ENCODE data around the gene EHD1.
A peak's percentile ranks its signal among the peaks of the same experiment; 100 is the strongest.
"Not testable (repeated sequence)": the region's sequence is repeated elsewhere in the genome, so short reads cannot be mapped to it uniquely, and the experiment has no call there.

Gene EHD1

DNA sequence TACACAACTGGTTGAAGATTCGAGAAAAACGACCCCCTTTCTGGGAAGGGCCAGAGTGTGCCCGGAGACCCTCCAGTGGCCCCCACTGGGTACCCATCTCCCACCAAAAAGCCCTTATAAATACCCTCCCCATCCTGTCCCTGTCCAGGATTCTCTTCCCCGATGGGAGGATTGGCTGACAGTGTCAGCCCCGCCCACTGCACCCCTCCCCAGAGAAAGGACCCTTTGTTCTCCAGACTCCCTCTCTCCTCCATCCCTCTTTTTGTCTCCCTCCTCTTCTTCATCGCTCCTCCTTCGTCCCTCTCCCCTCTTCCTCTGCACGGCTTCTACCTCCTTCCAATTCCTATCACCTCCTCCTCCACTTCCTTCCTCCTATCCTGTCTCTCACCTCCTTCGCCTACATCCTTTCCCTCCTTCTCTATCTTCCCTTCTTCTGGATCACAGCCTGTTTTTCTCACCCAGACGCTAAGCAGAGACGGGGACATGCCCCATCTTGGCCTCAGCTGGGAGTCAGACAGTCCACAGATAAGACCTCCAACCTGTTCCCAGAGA is 54.8 kb downstream of the EHD1 start:
- DNase-seq, result no peak

DNA sequence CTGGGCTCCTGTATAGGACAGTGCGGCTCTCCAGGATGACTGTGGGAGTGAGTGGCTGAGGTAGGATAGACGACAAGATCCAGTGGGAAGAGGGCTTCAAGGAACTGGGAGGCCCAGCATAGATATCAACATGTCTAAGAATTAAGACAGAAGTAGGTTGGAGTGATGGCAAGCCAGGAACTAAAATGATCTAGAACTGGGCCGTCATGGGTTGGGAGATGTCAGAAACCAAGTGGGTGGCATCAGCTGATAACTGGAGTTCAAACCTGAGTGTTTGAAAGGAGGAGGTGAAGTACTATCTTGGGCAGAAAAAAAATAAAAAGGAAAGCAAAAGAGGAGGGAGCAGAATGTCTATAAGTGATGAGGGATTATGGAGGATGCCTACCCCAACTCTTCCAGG is 60.9 kb downstream of the EHD1 start:
- DNase-seq, result no peak

DNA sequence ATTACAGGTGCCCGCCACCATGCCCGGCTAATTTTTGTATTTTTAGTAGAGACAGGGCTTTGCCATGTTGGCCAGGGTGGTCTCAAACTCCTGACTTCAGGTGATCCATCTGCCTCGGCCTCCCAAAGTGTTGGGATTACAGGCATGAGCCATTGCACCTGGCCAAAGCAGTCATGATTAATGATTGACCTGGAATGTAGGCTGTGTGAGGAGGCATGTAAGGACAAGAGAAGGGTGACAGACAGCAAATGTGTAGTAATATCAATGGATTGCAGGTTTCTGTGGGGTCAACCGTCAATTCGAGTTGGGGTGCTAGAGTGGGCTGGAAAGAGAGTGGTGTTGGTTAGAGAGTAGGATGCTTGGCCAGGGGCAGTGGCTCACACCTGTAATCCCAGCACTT is 63.0 kb downstream of the EHD1 start:
- DNase-seq, result not testable (repeated sequence)

DNA sequence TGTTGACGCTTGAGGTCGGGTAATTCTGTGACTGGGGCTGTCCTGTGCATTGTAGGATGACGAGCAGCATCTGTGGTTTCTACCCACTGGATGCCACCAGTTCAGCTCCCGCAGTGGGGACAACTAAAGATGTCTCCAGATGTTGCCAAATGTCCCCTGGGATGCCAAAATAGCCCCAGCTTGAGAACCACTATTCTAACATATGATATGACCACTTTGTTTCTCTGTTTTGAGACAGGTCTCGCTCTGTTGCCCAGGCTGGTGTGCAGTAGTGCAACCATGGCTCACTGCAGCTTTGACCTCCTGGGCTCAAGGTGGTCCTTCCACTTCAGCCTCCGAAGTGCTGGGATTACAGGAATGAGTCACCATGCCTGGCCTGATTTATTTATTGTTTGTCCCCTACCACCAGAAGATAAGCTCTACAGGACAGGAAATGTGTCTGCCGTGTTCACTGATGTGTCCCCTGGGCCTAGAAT is 63.7 kb downstream of the EHD1 start:
- DNase-seq, result no peak

DNA sequence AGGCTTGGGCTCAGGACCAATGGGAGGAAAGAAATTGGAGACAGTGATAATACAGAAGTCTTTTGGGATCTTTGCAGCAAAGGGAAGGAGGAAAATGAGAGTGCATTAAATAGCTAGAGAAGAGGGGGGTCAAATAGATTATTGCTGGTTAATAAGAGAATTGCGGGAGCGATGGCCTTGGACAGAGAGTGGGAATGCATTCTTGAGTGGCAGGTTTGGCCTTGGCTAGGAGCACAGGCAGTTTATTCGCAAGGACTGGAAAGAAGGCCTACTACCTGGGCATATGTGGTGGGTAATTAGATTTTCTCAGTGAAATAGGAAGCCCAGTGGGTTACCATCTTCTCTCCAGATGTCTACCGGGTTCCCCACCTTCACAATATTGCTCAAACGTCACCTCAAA is 64.6 kb downstream of the EHD1 start:
- DNase-seq, result no peak

DNA sequence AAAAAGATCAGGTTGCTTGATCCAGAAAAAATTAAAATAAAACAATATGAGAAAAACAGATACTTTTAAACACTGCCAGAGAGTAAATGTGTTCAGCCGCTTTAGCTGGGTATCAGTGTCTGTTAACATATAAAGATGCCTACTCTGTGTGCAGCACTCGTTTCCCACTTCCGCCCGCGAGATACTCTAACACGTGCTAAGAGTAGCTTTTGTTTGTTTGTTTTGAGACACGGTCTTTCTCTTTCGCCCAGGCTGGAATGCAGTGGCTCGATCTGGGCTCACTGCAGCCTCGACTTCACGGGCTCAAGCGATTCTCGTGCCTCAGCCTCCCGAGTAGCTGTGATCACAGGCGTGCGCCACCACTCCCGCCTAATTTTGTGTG is 67.5 kb downstream of the EHD1 start:
- no peak for DNase-seq

DNA sequence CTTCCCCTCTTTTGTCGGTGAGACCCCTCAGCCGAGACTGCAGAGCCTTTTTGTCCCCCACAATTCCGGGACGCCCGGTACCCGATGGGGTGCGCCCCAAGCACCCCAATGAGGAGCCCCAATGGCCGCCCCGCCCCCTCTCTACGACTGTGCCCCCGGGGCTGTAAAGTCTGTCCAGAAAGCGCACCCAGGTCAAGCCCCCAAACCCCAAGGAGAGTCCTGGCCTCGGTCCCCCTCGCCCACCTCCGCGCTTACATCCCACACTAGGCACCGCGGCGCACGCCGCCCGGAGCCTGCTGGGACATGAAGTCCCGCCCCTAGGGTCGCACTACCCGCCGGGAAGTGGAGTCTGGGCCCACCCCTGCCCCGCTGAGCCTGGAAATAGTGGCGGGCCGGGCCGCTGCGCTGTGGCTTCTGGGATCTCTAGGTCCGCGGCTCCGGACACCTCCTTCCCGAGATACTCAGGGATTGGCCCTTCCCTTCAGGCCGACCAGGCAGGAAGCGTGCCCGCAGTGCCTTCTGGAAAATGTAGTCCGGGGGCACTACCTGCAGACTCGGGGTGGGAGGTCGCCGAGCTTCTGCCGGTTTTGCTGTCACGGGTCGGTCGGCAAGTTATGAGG is 68.0 kb downstream of the EHD1 start, which contains the start of gene MEN1:
Gene MEN1 (minus strand): TSS at position 281 of the 620 bp plus-strand sequence. CDS start 442 bp downstream, outside the sequence.
- DNase-seq, result peak; percentile 98

DNA sequence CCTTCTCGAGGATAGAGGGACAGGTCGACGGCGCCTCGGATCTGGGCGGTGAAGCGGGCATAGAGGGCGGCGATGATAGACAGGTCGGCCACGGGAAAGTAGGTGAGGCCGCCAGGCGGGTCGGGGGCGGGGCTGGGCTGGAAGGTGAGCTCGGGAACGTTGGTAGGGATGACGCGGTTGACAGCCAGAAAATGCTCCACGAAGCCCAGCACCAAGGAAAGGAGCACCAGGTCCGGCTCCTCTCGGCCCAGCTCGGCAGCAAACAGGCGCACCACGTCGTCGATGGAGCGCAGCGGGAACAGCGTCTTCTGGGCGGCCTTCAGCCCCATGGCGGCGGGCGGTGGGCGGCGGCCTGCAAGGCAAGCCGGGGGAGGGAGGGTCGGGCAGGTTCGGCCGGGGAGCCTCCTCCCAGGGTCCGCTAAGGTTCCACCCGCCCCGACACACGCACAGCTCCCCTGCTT is 68.6 kb downstream of the EHD1 start:
- DNase-seq, result peak; percentile 30

DNA sequence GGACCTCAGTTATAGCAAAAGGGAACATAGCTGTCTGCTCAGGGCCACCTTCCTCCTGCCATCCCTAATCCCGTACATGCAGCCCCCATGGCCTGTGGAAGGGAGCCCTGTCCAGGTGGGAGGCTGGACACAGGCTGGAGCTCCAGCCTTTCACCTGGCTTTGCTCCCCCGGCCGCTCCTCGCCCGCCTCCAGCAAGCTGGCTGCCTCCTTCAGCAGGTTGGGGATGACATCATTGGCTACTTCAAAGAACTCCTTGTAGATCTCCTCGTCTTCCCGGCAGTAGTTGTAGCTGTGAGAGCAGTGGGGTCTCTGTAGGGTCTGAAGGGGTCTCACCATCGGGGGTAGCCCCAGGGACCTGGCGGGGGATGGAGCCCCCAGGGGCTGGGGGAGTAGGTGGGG is 72.9 kb downstream of the EHD1 start:
- no peak for DNase-seq

DNA sequence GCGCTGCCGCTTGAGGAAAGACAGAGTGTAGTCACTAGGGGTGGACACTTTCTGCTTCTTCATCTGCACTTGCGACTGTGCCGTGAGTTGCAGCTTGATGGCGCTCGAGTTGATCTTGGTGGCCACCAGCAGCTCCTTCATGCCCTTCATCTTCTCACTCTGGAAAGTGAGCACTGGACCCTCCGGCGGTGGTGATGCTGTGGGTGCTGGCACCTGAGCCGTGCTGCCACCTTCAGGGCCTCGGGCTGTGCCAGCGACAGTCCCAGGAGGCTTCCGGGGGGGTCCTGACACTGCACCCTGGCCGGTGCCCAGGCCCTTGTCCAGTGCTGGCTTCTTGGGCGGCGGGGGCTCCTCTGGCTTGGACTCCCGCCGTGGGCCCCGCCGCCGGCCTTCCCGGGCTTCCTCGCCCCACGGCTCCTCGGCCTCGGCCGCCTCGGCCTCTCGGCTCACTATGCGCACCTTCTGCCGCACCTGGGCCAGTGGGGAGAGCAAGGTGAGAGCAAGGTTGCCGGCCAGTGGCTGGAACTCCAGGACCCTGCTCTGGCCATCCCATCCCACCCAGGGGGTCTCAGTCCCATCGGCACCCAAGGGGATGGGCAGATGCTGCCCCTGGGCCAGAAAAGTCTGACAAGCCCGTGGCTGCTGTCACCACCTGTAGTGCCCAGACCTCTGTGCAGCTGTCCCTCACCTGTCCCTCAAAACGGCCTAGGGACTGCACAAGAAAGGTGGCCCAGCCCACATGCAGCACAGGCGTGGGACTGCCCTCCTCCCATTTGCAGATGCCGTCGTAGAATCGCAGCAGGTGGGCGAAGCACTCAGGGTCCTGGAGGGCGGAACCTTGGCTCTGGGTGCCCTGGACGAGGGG is 73.8 kb downstream of the EHD1 start:
- DNase-seq, result peak; percentile 39

DNA sequence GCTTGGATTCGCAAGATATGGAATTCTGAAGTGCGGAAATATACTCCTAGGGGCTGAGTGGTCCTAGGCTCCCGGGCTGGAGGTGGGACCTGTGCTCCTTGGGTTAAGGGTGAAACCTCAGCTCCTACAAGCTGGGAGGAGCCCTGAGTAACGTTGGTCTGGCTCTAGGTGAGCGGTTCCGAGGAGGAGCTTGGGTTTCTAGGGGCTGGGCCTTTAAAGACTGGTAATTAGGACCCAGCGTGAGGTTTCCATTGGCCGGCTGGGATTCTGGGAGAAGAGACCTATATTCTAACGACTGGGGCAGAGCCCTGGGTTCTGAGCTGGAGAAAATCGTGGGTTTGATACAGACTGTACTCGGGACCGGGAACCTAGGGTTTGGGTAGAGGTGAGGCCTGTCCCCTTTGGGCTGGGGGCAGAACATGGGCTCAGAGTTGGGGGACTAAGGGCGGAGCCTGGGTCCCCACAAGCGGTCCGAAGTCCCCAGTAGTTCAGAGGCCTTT is 74.5 kb downstream of the EHD1 start:
- DNase-seq, result no peak

DNA sequence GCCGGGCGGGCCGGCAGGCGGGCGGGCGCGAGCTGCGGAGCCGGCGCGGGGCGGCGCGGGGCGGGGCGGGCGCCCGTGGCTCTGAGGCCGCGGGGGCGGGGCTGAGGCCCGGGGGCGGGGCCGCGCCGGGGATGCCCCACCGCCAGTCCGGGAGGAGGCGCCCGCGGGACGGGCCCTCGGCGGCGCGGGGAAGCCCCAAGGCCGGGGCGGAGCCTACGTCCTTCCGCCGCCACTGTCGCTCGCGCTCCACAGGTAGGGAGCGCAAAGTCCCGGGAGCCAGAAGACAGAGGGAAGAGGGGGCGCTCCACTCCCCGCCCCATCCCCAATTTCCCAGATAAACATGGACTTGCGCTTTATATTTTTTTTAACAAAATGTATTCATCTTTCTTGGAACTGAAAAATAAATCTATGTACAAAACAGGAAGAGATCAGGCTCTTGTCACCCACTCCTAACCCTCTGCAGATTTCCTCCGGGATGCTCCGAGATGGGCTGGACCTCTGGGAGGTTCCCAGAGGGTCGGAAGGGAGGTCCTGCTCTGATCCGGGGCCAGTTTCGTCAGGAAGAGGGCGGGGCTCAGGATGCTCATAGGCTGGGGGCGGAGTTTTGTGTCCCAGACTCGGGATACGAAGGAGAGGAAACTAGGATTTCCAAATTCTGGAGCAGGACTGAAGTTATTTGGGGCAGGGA is 75.1 kb downstream of the EHD1 start, which contains the start of gene MAP4K2:
Gene MAP4K2 (minus strand): TSS at position 57 of the 688 bp plus-strand sequence. CDS start 65 bp downstream, outside the sequence.
- DNase-seq, result peak; percentile 90

DNA sequence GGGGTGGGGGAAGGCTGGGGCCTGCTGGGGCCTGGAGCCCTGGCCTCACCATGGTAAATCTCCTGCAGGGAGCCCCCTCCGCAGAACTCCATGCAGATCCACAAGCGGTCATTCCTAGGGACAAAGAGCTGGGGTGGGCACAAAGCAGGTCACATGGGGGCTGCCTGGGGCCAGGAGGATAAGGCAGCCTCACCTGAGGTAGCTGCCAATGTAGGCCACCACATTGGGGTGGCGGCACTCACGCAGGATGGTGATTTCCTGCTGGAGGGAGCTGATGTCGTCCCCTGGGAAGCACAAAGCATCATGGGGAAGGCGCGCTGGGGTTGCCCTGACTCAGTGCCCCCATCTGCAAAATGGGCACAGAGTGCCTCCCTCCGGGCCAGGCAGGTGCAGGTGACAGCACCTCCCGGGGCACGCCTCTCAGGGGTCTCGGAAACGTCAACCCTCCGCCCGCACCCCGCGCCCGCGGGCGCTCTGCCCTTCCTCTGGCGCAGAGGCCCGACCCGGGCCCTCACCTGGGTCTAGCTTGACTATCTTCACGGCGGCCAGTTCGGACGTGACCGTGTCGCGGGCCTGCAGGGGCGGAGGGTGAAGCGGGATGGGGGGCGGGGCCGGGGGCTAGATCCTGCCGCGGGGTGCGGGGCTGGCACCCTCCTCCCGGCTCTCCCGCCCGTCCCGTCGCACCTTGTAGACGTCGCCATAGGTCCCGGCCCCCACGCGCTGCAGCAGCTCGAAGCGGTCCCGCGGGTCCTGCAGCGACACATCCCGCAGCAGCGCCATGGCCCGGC is 75.9 kb downstream of the EHD1 start:
- DNase-seq, result peak; percentile 30

Measured in hematopoietic multipotent progenitor cell treated with erythropoietin and hydrocortisone succinate and interleukin-3 and kit ligand, for 6 days (in vitro differentiated cells).